ENCODE data around the gene SMYD3.

DNA sequence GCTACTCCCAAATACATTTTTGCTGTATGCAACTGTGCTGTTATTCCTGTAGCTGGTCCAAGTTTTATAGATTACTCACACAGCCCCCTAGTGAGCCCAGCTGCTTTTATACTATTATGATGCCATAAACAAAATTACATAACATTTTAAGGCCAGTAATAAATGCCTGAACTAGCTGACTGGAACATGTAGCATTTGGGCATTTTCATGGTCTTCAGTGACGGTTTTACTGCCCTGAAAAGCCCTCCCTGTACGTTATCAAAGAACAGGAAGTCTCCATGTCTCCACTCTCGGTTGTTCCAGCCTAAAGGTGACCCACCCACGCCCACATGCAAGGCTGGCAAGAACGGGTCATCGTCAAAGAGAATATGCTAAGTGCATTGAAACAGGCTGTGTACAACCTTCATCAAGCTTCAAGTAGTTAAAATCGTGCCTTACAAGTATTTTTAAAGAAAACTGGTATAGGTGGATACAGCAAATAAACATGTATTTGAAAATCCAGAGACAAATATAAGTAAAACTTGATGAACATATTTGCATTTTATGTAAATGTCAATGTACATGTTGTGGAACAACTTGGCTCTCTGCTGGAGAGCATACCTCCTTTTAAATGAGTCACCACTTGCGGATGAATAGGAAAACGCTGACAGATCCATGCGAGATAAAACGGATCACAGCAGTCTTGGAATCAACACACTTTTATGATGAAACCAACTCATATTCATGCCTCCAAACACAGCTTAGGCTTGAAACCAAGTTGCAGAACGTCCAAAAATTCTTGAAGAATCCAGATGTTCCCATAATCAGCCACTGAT lies 520.5 kb downstream of the SMYD3 start:
- TF ChIP-seq, protein P1, sequence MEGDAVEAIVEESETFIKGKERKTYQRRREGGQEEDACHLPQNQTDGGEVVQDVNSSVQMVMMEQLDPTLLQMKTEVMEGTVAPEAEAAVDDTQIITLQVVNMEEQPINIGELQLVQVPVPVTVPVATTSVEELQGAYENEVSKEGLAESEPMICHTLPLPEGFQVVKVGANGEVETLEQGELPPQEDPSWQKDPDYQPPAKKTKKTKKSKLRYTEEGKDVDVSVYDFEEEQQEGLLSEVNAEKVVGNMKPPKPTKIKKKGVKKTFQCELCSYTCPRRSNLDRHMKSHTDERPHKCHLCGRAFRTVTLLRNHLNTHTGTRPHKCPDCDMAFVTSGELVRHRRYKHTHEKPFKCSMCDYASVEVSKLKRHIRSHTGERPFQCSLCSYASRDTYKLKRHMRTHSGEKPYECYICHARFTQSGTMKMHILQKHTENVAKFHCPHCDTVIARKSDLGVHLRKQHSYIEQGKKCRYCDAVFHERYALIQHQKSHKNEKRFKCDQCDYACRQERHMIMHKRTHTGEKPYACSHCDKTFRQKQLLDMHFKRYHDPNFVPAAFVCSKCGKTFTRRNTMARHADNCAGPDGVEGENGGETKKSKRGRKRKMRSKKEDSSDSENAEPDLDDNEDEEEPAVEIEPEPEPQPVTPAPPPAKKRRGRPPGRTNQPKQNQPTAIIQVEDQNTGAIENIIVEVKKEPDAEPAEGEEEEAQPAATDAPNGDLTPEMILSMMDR (IDR thresholded peaks at IDR 0.05), result no peak
- no peak for TF ChIP-seq POLR2AphosphoS5 (IDR thresholded peaks at IDR 0.05; ENCODE audit: low read depth, low read length)

Data from Panc1 (cell line).